Measurements from ENCODE around the gene SIX3.

SIX3 gene

DNA sequence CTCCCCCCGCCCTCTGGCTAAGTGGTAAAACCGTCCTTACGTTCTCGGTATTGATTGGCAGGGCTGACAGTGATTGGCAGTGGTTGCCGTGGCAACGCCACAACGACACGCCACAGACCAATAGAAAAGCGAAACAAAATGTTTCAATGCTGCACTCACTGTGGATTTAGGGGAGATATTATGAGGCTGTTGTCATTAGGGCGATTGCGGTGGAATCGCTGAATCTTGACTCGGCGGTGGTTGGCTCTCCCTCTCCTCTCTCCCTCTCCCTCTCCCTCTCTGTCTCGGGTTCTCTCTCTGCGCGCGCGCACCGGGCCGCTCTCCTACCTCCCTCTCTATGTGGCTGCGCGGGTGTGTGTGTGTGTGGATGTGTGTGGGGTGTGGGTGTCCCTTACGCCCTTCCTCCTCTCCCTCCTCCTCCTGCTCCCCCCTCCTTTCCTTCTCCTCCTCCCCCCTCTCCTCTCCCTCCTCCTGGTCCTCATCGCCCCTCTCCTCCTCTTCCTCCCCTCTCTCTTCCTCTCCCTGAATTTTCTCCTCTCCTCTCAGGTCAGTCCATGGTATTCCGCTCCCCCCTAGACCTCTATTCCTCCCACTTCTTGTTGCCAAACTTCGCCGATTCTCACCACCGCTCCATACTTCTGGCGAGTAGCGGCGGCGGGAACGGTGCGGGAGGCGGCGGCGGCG lies at the start of gene SIX3:
TSS of gene SIX3 (plus strand) at position 152 of the 684 bp plus-strand sequence. CDS start at position 555, 403 bp downstream.
- DNase-seq (ENCODE audit: low read depth in 3 of 3) = no peak

DNA sequence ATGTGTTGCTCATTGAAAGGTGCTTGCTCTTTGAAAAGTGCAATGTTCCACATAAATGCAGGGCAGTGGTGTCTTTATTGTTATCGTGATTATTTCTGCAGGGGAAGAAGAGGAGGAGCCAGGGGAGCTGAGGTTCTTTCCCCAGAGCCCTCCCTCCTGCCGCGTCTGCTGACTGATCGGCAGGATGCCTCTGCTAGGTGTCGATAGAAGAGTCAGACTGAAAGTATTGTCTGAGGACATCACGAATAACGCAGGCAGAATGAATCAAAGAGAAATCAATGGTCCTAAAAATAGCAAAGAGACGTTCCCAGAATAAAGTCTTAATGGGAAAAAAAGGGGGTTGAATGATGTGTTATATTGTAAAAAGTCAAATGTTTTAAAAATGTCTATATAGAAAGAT lies 47.4 kb upstream of the SIX3 start:
- no peak for DNase-seq (ENCODE audit: low read depth in 3 of 3)

DNA sequence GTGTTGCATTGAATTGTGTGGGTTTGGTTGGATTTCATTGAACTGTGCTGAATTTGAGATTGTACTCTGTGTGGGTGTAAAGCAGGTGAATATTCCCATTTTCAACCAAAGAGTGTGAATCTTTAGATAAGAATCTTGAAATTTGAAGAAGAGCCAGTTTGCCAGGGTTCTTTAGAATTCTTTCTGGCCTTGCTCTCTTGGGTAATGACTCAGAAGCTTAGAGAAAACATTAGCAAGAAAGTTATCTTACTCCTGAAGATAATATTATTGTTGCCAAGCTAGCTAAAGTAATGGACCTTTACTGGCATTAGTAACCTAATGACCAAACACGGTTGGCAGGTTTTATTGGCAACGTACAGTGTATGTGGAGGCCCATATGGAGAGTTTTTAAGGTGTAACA lies 46.4 kb upstream of the SIX3 start:
- DNase-seq (ENCODE audit: low read depth in 3 of 3) = no peak

DNA sequence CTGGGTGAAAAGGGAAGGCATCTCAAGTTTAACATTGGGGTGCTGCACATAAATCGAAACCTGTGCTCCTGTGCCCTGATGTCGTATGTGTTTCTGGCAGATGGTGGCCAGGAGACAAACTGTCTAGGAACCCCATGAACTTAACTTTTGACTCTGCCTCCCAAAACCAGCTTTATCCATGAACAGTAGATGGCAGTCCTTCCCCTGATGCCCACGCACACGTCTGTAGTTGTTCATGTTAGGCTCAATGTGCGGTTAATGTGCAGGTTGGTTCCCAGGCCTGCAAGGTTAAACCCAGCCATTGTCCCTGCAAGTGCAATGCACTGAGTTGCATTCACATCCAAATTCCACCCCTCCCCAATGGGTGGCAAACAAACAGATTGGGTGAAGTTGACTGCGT lies 44.1 kb upstream of the SIX3 start:
- no peak for DNase-seq (ENCODE audit: low read depth in 3 of 3)

DNA sequence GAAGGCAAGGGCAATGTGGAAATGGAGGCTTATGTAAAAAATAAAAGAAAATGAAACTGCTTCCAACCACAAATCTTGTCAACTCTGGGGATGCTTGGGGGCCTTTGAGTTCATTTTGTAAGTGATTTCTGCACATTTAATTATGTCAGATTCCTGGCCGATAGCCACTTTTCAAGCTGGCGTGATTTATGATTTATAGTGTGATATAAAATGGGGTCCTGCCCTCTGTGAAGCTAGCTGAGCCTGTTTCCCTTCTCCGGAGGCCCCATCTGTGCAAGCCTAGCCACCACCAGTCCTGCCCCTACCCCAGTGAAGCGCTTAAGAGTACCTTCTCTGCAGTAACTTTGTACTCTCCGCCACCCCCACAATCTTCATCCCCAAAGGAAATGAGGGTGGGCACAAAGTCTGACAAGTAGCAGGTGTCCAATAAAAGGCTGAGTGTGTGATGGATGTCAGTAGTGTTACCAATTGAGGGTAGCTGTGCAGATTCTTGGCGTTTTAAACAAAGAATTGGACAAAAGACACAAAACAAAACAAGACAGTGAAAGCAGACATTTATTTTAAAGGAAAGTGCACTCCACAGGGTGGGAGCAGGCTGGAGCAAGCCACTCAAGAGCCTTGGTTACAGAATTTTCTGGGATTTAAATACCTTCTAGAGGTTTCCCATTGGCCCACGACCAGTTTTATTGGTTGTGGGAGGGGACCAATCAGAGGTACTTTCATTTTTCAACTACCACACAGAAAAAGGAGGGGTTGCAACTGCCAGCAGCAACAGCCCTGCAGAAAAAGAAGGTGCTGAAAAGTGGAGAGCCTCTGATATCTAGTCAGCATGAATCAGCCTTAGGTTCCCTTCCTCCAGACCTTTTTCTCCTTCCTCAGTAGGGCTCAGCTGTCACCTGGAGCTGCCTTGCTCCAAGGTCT lies 39.0 kb upstream of the SIX3 start:
- DNase-seq (ENCODE audit: low read depth in 3 of 3) = no peak

DNA sequence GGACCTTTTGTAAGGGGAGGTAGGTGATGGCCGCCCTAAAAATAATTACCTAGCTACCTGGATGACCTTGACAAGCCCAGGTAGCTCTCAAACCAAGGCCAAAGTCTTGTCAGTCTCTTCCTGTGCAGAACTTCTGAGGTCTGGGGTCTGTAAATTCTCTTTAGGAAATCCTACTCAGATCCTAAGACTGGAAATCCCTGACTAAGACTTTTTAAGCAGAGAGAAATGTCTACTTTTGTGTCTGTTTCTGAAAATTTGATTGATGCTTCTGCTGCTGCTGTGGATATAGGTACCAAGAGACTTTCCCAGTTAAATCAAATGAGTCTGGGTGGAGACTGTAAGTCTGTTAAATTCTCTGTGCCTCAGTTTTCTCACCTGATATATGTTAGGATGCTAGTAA lies 36.9 kb upstream of the SIX3 start:
- no peak for DNase-seq (ENCODE audit: low read depth in 3 of 3)

DNA sequence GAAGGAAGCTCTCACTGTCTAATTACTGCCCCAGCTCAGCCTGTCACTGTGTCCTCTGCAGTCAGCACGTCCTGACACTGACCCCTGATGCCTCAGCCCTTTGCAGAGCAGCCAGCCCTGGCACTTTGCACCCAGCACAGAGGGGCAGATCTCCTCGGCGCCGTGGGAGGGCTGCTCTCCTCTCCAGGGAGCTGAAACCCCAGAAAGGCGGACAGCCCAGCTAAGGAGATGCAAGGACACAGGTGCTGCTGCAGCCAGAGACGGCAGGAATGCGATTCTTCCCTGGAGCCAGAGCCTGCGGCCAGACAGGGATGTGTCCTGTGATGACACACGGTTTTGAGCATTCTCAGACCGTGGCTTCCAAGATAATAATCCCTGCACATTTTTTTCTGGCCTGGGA lies 34.5 kb upstream of the SIX3 start:
- DNase-seq (ENCODE audit: low read depth in 3 of 3) = no peak

DNA sequence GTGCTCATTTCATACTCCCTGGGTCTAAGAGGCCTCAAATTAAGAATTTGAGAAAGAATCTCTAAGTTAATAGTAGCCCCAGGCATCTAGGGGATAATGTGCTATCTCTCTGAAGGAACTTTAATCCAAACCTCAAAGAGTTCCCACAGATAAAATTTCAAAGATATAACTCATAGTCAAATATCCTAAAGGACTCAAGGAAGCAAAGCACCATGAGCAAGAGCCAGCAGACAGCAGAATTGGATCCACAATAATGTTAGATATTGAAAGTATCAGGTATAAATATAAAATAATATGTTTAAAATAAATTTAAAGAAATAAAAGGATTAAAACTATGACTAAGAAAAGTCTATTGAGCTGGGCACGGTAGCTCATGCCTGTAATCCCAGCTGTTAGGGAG lies 31.7 kb upstream of the SIX3 start:
- no peak for DNase-seq (ENCODE audit: low read depth in 3 of 3)

DNA sequence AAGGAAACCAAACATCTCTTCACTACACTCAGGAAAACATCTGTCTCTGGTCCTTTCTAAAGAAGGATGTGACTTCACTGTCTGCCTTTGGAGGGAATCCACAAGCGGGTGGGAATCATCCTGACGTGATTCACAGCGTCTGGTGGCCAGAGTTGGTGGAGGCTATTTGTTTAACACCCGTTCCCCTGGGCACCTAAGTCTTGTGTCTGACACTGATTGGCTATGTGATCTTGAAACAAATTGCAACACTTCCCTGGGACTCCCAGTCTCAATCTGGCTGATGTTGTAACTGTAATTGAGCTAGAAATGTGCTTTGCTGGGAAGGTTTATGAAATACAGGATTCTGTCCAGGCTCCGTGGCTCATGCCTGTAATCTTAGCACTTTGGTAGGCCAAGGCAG lies 28.8 kb upstream of the SIX3 start:
- DNase-seq (ENCODE audit: low read depth in 3 of 3) = no peak

DNA sequence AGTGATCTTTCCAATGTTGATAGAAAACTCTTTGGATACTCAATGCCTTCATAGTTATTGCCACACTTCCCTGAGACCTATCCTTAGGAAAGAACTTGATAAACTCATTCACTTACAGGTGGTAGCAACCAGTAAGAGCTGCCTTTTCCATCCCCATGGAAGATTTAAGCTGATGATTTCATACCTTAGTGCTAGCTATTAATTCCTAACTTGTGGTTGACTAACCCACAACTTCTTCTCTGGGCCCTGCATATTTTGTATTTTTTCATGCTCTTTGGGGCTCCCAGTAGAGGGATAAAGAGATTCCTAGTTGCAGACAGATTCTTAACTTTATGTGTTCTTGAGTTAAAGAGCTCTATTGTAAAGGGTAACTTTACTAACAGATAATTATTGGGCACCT lies 25.2 kb upstream of the SIX3 start:
- no peak for DNase-seq (ENCODE audit: low read depth in 3 of 3)

DNA sequence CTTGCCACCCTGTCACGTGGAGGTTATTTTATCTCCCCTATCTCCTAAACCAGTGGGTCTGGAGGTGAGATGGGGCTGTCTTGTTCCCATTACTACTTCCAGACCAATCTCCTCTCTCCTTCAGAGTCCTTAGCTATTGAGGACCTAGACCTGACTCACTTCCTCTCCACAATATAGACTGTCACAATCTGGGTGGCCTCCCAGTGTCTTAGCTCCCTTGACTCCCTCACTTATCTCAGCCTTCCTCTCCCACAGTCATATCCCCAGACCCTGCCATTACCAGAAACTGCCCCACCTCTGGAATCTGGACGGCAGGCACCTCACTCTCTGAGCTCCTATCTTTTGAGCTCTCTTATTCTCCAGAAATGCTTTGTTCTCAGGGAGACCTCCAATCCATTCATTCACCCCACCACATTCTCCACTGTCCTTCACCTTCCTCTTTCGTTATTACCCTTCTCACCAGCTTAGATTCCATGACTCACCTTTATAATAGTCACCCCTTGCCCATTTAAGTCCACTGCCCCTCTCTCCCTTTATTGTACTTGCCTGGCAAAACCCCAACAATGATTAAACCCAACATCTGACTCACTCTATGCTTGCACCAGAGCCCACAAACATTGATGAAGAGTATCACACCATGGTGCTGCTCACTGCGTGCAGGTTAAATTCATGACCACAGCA lies 23.3 kb upstream of the SIX3 start:
- DNase-seq (ENCODE audit: low read depth in 3 of 3) = no peak

DNA sequence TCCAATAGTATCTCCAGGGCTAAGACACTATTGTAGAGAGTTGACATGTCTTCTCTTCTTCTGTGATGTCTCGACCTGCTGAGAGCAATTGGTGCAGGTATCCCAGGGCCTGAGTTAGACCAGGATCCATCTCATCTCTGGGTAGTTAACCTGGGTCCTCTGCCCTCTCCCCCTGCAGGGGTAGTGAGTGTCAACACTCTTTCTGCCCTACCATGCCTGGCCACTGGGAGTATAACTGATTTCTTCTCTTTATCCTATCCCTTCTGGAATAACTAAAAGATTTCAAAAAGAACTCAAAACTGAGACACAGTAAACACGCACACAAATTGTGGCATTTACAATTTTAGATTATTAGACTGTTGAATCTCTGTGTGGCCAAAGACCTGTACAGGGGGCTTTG lies 20.8 kb upstream of the SIX3 start:
- DNase-seq (ENCODE audit: low read depth in 3 of 3) = no peak

DNA sequence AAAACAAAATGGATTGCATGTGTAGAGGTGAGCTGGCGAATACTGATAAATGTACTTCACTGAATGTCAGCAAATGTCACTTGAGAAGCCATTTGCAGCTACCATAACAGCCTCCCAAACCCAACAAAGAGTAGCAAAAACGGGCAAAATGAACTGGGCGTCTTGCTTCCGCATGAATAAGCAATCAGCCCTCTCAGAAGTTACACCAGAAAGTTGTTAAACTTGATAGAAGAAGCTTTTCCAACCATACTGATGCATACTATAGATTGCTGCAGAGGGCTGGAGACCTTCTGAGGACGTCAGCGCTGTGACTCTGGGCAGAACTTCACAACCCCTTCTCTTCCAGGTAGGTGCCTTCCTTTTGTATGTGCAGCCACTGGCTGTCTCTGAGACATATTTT lies 18.7 kb upstream of the SIX3 start:
- no peak for DNase-seq (ENCODE audit: low read depth in 3 of 3)

DNA sequence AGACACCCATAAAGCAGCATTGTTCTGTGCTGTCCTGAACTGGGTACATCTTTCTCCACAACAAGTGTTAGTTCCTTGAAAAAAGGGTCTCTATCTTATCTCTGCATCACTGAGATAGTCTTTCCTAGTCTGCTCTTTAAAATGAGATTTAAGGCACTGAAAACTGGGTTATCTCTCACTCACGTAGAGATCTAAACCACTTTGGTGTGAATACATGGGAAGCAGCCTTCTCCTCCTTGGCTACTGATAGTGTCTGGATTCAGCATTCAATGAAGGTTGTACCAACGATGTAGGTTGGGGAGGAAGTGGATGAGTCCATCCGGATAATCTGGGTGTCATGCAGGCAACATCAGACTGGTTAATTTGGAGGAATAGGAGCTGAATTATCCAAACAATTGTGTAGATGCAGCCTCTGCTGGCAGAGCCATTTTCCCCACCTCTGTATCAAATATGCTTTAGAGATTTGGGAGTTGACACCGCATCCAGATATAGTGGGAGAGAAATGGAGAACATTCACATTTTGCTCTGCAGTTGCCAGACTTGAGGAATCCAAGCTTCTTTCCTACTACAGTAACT lies 15.9 kb upstream of the SIX3 start:
- DNase-seq (ENCODE audit: low read depth in 3 of 3) = no peak

DNA sequence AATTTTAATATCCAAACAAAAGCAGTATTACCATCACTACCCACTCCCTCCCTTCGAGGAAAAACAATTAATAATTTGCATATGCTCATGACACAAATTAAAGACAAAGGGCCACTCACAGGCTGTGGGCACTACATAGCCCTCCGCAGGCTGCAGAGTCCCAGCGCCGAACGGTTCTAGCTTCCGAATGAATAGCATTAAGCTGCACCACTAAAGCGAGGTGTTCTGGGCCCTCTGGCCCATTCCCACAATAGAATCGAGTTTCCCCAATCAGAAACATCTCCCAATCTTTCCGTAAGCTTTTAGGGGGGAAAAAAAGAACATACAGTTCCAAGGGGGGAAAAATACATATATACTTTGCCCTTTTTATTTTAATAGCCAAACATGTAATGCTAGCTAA lies 14.5 kb upstream of the SIX3 start:
- DNase-seq (ENCODE audit: low read depth in 3 of 3) = no peak

DNA sequence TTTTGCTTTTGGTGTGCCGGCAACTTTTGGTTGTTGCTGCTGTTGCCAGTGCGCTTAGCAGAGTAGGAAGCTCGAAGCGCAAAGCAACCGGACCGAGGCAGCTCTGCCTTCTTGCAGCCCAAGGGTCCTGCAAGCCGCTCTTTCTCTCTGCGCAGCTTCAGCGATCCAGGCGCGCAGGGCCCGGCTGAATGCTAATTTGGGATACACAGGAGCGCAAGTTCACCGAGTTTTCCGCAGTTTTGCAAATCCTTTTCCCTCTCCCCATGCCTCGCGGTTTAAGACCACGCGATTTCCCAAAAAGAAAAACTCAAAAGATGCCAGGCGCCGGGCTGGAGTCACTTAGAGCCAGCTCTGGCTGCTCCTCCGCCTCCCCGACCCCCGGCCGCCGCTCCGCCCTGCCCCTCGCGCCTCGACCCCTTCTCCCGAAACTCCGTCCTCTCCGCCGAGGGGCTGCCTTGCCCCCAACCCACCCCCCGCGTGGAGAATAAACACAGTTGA lies 13.5 kb upstream of the SIX3 start:
- DNase-seq (ENCODE audit: low read depth in 3 of 3) = no peak

DNA sequence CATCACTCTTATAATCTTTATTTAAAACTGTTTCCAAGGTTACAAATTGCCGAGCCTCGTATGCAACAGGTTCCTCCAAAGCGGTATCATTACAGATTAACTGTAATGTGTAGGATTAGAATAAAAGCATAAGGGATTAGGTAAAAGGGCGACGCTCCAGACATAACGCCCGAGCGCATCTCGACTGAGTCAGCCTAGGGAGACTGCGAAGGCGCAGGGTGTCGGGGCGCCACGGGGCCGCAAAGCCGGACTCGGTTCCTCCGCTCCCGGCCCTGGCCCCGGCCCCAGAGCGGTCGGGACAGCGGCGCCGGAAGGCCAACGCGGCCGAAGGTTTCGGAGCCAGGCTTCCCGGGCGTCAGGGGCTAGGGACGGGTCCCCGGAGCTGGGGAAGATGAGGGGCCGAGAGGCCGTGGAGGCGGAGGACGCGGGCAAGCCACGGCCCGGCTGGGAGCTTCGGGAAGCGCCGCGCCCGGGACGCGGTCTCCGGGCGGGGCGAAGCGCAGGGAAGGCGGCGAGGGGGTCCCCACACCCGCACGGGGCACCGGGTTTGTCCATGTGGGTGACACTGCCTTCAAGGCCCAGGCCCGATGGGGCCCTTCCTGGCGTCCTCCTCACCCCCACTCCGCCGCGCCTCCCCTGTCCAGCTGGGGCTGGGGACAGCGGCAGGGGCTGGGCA lies 12.9 kb upstream of the SIX3 start:
- no peak for DNase-seq (ENCODE audit: low read depth in 3 of 3)

DNA sequence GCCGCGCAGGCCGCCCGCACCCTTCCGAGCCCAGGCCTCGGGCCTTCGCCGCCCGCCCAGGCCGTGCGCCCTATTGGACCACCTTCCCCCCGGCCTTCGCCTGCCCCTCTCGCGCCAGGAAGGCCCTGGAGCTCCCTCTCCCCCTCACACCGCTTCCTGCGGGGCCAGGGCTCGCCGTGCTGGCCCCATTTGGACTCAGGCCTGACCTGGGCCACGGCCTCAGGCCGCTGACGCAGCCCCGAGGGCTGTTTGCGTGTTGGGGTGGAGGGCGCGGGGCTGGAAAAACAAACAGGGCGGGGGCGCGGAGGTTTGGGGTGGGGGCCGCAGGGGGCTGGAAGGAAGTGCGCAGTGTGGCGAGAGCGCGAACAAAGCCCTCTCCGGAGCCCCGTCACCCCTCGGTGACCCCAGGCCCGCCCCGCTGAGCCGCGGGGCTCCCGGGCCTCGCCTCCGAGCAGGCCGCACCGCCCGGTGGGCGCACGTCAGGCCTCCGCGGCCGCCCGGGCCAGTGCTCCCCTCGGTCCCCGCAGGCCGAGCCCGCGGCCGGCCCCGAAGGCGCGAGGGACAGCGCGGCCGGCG lies 12.3 kb upstream of the SIX3 start:
- DNase-seq (ENCODE audit: low read depth in 3 of 3) = no peak

DNA sequence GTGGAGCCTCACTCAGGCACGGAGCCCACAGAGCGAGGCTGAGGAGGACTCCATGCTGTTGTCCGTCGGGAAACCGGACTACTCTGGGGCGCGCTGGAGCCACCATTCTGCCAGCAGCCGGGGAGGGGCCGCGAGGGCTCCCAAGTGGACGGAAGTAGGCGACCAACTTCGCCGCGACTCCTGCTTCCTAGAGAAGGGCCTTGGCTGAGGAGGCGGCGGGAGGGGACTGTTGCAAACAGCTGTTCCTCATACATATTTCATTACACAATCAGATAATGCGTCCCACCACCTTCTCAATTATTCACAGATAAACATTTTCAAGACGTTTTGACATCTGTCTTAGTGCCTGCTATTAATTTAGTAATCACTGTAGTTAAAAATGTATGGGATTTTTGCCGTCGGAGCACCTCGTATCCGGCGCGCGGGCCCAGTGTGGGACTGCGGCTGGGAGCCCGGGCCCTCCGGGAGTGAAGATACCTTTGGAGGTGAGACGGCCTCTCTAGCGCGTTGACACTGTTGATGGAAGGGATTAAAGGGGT lies 11.7 kb upstream of the SIX3 start:
- no peak for DNase-seq (ENCODE audit: low read depth in 3 of 3)

DNA sequence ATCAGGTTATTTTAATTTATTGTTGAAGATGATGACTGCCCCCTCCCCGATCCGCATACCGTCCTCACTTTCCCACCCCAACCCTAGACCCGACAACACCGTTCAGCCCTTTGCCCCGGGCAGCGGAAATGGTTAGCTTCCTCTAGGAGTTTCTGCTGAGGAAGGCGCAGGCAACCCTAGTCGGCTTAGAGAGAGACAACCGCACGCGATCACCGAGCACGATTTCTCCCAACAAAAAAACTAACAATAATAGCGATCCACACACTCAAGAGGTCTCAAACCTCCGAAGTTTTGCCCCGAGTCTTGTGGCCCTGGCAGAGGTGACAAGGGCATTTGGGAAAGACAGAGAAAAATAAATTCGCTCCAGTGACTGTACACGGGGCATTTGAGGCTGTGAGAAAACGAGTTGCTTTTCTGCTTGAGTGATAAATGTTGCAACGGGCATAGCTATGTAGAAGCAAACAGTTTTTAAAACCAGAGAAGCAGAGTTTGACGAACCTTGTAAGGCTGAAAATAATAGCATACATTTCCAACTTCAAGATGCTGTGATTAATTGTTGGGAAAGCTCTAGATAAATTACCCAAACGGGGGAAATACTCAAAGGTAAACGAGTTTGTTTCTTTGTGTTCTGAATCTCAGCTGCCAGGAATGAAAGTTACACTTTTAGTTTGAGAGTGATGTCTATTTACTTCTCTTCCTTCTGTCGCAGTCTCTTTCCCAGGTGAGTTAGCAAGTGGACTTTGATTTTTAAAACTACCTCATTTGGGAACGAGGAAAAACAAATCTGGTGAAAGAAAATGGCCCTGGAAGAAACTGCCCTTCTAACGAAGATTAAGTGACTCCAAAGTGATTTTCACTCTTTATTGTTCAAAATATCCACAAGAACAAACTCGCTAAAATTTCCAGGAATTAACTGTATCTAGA lies 11.0 kb upstream of the SIX3 start:
- DNase-seq (ENCODE audit: low read depth in 3 of 3) = no peak
